SK-N-SH treated with all-trans-retinoic acid at 6 μM for 48 hours (cell line): Measurements from ENCODE around the gene LEUTX.

ENCODE experiments used
- ARNTL ChIP-seq: fragments of 450-650 bp; formaldehyde crosslinking; IDR thresholded peaks from 2 replicates; pipeline ENCODE4 v1.5.0; 2020; ENCODE audit warnings: low read depth, mild to moderate bottlenecking, moderate library complexity, borderline replicate concordance
- BACH2 ChIP-seq: fragments of 250-450 bp; sonication (Bioruptor Pico); IDR thresholded peaks from 2 replicates; pipeline ENCODE4 v1.9.0; 2021; ENCODE audit warnings: mild to moderate bottlenecking, borderline replicate concordance
- CREB5 ChIP-seq: fragments of 250-450 bp; sonication (Bioruptor Pico); IDR thresholded peaks from 2 replicates; pipeline ENCODE4 v1.5.1; 2020; ENCODE audit warnings: low read depth, mild to moderate bottlenecking, moderate library complexity
- CSDC2 ChIP-seq: fragments of 250-450 bp; sonication (Bioruptor Pico); IDR thresholded peaks from 2 replicates; pipeline ENCODE4 v1.5.0; 2020; ENCODE audit warnings: mild to moderate bottlenecking, moderate library complexity
- OSR1 ChIP-seq: fragments of 250-450 bp; sonication (Bioruptor Pico); IDR thresholded peaks from 2 replicates; pipeline ENCODE4 v1.8.0; 2022; ENCODE audit warnings: moderate library complexity, mild to moderate bottlenecking, inconsistent platforms
- PATZ1 ChIP-seq: fragments of 250-450 bp; sonication (Bioruptor Pico); IDR thresholded peaks from 2 replicates; pipeline ENCODE4 v1.8.0; 2020; ENCODE audit warnings: mild to moderate bottlenecking, moderate library complexity, borderline replicate concordance
- POU6F1 ChIP-seq: fragments of 250-450 bp; sonication (Bioruptor Pico); IDR thresholded peaks from 2 replicates; pipeline ENCODE4 v1.8.0; 2021; ENCODE audit warnings: low read depth, mild to moderate bottlenecking, moderate library complexity, borderline replicate concordance
- TCF4 ChIP-seq: fragments of 250-450 bp; sonication (Bioruptor Pico); IDR thresholded peaks from 2 replicates; pipeline ENCODE4 v1.8.0; 2021; ENCODE audit warnings: mild to moderate bottlenecking, moderate library complexity, borderline replicate concordance
- TOX ChIP-seq: fragments of 250-450 bp; sonication (Bioruptor Pico); IDR thresholded peaks from 2 replicates; pipeline ENCODE4 v1.8.0; 2021; ENCODE audit warnings: mild to moderate bottlenecking, moderate library complexity, borderline replicate concordance
- ZFP3 ChIP-seq: fragments of 250-450 bp; sonication (Bioruptor Pico); IDR thresholded peaks from 2 replicates; pipeline ENCODE4 v1.5.0; 2020; ENCODE audit warnings: mild to moderate bottlenecking, moderate library complexity
- ZFP30 ChIP-seq: fragments of 450-650 bp; formaldehyde crosslinking; IDR thresholded peaks from 2 replicates; pipeline ENCODE4 v1.5.0; 2022; ENCODE audit warnings: mild to moderate bottlenecking, moderate library complexity
- ZNF565 ChIP-seq: fragments of 450-650 bp; formaldehyde crosslinking; conservative IDR thresholded peaks from 2 replicates; pipeline ENCODE4 v1.5.0; 2020; ENCODE audit warnings: low read depth, mild to moderate bottlenecking, moderate library complexity

GRCh38 chr19:39825093-39825463, 46.4 kb downstream of the LEUTX start:
- TF ChIP-seq BACH2 (CRISPR knock-in tag) (no peak), PATZ1 (CRISPR knock-in tag) (no peak), POU6F1 (no peak), ZFP30 (CRISPR knock-in tag) (no peak), ZNF565 (no peak), CSDC2 (CRISPR knock-in tag) (no peak), ARNTL (CRISPR knock-in tag) (no peak), TOX (CRISPR knock-in tag) (no peak), ZFP3 (CRISPR knock-in tag) (no peak), TCF4 (CRISPR knock-in tag) (no peak), CREB5 (no peak), OSR1 (CRISPR knock-in tag) (no peak)
